Neural cell (in vitro differentiated cells): ENCODE data around the gene PRKG1. TPM values are rescaled to one million over a fixed set of nuclear protein-coding genes. Genes with fewer than 3 reads are reported as not detected.

Experiments used
- H2AFZ ChIP-seq: fragments of 200-600, 300-800 bp; sonication (generic), shearing (Covaris generic); 2 replicates; pipeline ENCODE4 v1.6.0; 2014; ENCODE audit warnings: low read depth, mild to moderate bottlenecking, antibody characterized with exemption, low read length, moderate library complexity
- H3F3A ChIP-seq: fragments of 200-600 bp; shearing (Covaris generic); 2 replicates; pipeline ENCODE4 v1.6.1; 2016; ENCODE audit warnings: mild to moderate bottlenecking, moderate library complexity, mixed read lengths, antibody characterized with exemption, low read length; ENCODE audit not compliant: insufficient read depth, poor library complexity, severe bottlenecking
- H3K27ac ChIP-seq: fragments of 200-600, 300-800 bp; sonication (generic), shearing (Covaris generic); 2 replicates; pipeline ENCODE4 v1.5.1; 2014; ENCODE audit warnings: mild to moderate bottlenecking, low read length, moderate library complexity
- H3K27me3 ChIP-seq: fragments of 300-800, 200-600 bp; sonication (generic), shearing (Covaris generic); 2 replicates; pipeline ENCODE4 v1.6.0; 2014; ENCODE audit warnings: mild to moderate bottlenecking, low read depth, low read length, moderate library complexity; ENCODE audit not compliant: insufficient read depth
- H3K36me3 ChIP-seq: fragments of 300-800, 200-600 bp; sonication (generic), shearing (Covaris generic); 2 replicates; pipeline ENCODE4 v1.5.1; 2014; ENCODE audit warnings: mild to moderate bottlenecking, antibody characterized with exemption, low read length, moderate library complexity; ENCODE audit not compliant: insufficient read depth
- H3K4me2 ChIP-seq: fragments of 300-800, 200-600 bp; sonication (generic), shearing (Covaris generic); 2 replicates; pipeline ENCODE4 v1.6.0; 2014; ENCODE audit warnings: mild to moderate bottlenecking, low read length
- H3K4me3 ChIP-seq: fragments of 300-800, 200-600 bp; sonication (generic), shearing (Covaris generic); 2 replicates; pipeline ENCODE4 v1.5.1; 2014; ENCODE audit warnings: mild to moderate bottlenecking, low read length, moderate library complexity
- H3K79me2 ChIP-seq: fragments of 200-600 bp; shearing (Covaris generic); replicated peaks from 2 replicates; pipeline ENCODE4 v1.6.0; 2014; ENCODE audit warnings: mild to moderate bottlenecking, low read length, moderate library complexity; ENCODE audit not compliant: insufficient read depth
- H3K9ac ChIP-seq: fragments of 300-800, 200-600 bp; sonication (generic), shearing (Covaris generic); 2 replicates; pipeline ENCODE4 v1.6.1; 2016; ENCODE audit warnings: mild to moderate bottlenecking, low read length, mixed read lengths
- H3K9me2 ChIP-seq: fragments of 200-600 bp; shearing (Covaris generic); 2 replicates; pipeline ENCODE4 v1.6.1; 2016; ENCODE audit warnings: mild to moderate bottlenecking, low read length, mixed read lengths; ENCODE audit not compliant: insufficient read depth
- H3K9me3 ChIP-seq: fragments of 200-600, 300-800 bp; sonication (generic), shearing (Covaris generic); 2 replicates; pipeline ENCODE4 v1.6.1; 2016; ENCODE audit warnings: mild to moderate bottlenecking, mixed run types, low read length, moderate library complexity, mixed read lengths
- H4K20me1 ChIP-seq: fragments of 200-600 bp; shearing (Covaris generic); 2 replicates; pipeline ENCODE4 v1.6.1; 2016; ENCODE audit warnings: mild to moderate bottlenecking, mixed run types; ENCODE audit not compliant: insufficient read depth
- CTCF ChIP-seq: fragments of 450-650 bp; IDR thresholded peaks from 2 replicates; pipeline ENCODE4 v1.5.1; 2014; ENCODE audit warnings: antibody characterized with exemption, mild to moderate bottlenecking, moderate library complexity; ENCODE audit not compliant: poor library complexity, severe bottlenecking
- EP300 ChIP-seq: fragments of 450-650 bp; conservative IDR thresholded peaks from 2 replicates; pipeline ENCODE4 v1.6.1; 2014; ENCODE audit warnings: antibody characterized with exemption, mild to moderate bottlenecking, moderate library complexity; ENCODE audit not compliant: poor library complexity, severe bottlenecking
- EZH2 ChIP-seq: fragments of 200-600, 300-800 bp; shearing (Covaris generic), sonication (generic); IDR thresholded peaks from 2 replicates; pipeline ENCODE4 v1.6.1; 2014; ENCODE audit warnings: antibody characterized with exemption, low read length, borderline replicate concordance, mild to moderate bottlenecking; ENCODE audit not compliant: insufficient read depth, poor library complexity, severe bottlenecking
- MXI1 ChIP-seq: fragments of 450-650 bp; conservative IDR thresholded peaks from 2 replicates; pipeline ENCODE4 v1.6.1; 2014; ENCODE audit warnings: antibody characterized with exemption, mild to moderate bottlenecking; ENCODE audit not compliant: poor library complexity, severe bottlenecking
- POLR2AphosphoS5 ChIP-seq: IDR thresholded peaks from 2 replicates; pipeline ENCODE4 v1.6.1; 2012
- RAD21 ChIP-seq: fragments of 450-650 bp; conservative IDR thresholded peaks from 2 replicates; pipeline ENCODE4 v1.6.1; 2014; ENCODE audit warnings: antibody characterized with exemption, mild to moderate bottlenecking, moderate library complexity
- REST ChIP-seq: IDR thresholded peaks from 2 replicates; pipeline ENCODE4 v1.6.1; 2012; ENCODE audit warnings: borderline replicate concordance
- SMC3 ChIP-seq: fragments of 450-650 bp; conservative IDR thresholded peaks from 2 replicates; pipeline ENCODE4 v1.6.1; 2014; ENCODE audit warnings: antibody characterized with exemption, mild to moderate bottlenecking, moderate library complexity; ENCODE audit not compliant: poor library complexity
- TAF1 ChIP-seq: IDR thresholded peaks from 2 replicates; pipeline ENCODE4 v1.6.1; 2012; ENCODE audit warnings: low read depth
- polyA plus RNA-seq: library from polyadenylated mRNA; depleted of rRNA; stranded (reverse); fragments of >200 nt; gene quantifications from 2 replicates; pipeline ENCODE4 v1.2.3, GENCODE V29; 2014

The PRKG1 gene
- polyA plus RNA-seq, 1 donor from 2014 or later = 2.2 TPM

GRCh38 chr10:51718804-51719291 is 644.6 kb downstream of the PRKG1 start:
- Histone ChIP-seq H3K36me3 (no peaks in the 10 kb centered on the region), H3K4me2 (no peak overlapping the region), H3K4me3 (no peak overlapping the region)

GRCh38 chr10:51724038-51724437 is 649.8 kb downstream of the PRKG1 start:
- H3K9ac ChIP-seq = no peak overlapping the region
- no peak overlapping the region for H3K4me2 ChIP-seq
- no peak overlapping the region for H2AFZ ChIP-seq
- H3K9me2 ChIP-seq = no peaks in the 10 kb centered on the region
- H3F3A ChIP-seq = no peaks in the 10 kb centered on the region
- H3K9me3 ChIP-seq = no peaks in the 10 kb centered on the region
- no peaks in the 10 kb centered on the region for H3K36me3 ChIP-seq
- no peak overlapping the region for H3K4me3 ChIP-seq
- no peak overlapping the region for H3K27ac ChIP-seq
- H4K20me1 ChIP-seq = no peaks in the 10 kb centered on the region
- no peaks in the 10 kb centered on the region for H3K27me3 ChIP-seq
- TF ChIP-seq SMC3 (no peak), CTCF (no peak), RAD21 (no peak), MXI1 (no peak), EP300 (no peak), POLR2AphosphoS5 (no peak)
- H3K79me2 ChIP-seq = no peaks in the 10 kb centered on the region

More at GRCh38 chr10:51718804-51719291, 644.6 kb downstream of the PRKG1 start:
- Histone ChIP-seq H3K27ac (no peak overlapping the region), H3F3A (no peaks in the 10 kb centered on the region), H3K27me3 (no peaks in the 10 kb centered on the region), H3K79me2 (no peaks in the 10 kb centered on the region), H4K20me1 (no peaks in the 10 kb centered on the region), H3K9me2 (no peaks in the 10 kb centered on the region), H2AFZ (no peak overlapping the region), H3K9ac (no peak overlapping the region), H3K9me3 (no peaks in the 10 kb centered on the region)
- no peak for TF ChIP-seq RAD21
- no peak for TF ChIP-seq MXI1
- TF ChIP-seq TAF1 = no peak
- no peak for TF ChIP-seq POLR2AphosphoS5
- no peak for TF ChIP-seq CTCF
- no peak for TF ChIP-seq EZH2
- TF ChIP-seq EP300 = no peak
- no peak for TF ChIP-seq REST
- TF ChIP-seq SMC3 = no peak
